Endothelial cell (in vitro differentiated cells): Measurements from ENCODE around the gene DOCK1. TPM values are rescaled to one million over a fixed set of nuclear protein-coding genes. Genes with fewer than 3 reads are reported as not detected.
A peak's percentile ranks its signal among the peaks of the same experiment; 100 is the strongest.

ENCODE experiments used
- DNase-seq: peaks from one replicate; pipeline ENCODE4 v3.0.0; 2021; ENCODE audit warnings: low spot score
- H3K27ac Mint-ChIP-seq: one replicate; pipeline ENCODE4 v1.8.0; 2021; ENCODE audit warnings: mixed read lengths, inconsistent platforms; ENCODE audit not compliant: unreplicated experiment
- H3K27me3 Mint-ChIP-seq: one replicate; pipeline ENCODE4 v1.8.0; 2021; ENCODE audit warnings: mild to moderate bottlenecking, moderate library complexity, mixed read lengths, inconsistent platforms; ENCODE audit not compliant: unreplicated experiment
- H3K36me3 Mint-ChIP-seq: one replicate; pipeline ENCODE4 v1.8.0; 2021; ENCODE audit warnings: mild to moderate bottlenecking, low read depth, mixed read lengths, inconsistent platforms; ENCODE audit not compliant: unreplicated experiment
- H3K4me1 Mint-ChIP-seq: one replicate; pipeline ENCODE4 v1.8.0; 2021; ENCODE audit warnings: mild to moderate bottlenecking, mixed read lengths, inconsistent platforms; ENCODE audit not compliant: unreplicated experiment
- H3K4me3 Mint-ChIP-seq: one replicate; pipeline ENCODE4 v1.8.0; 2021; ENCODE audit warnings: mild to moderate bottlenecking, mixed read lengths, inconsistent platforms; ENCODE audit not compliant: unreplicated experiment
- H3K9me3 Mint-ChIP-seq: one replicate; pipeline ENCODE4 v1.8.0; 2021; ENCODE audit warnings: mixed read lengths, inconsistent platforms; ENCODE audit not compliant: unreplicated experiment
- total RNA-seq: library from RNA; stranded (reverse); fragmentation: NEBNext Ultra II Directional; extraction: Animal tissue kit (Norgen Biotek cat#: 25700); gene quantifications from one replicate; pipeline ENCODE4 v1.2.1, GENCODE V29; 2021; ENCODE audit not compliant: unreplicated experiment
- TF ChIP-seq, protein P1 (sequence below): fragments of 200-600 bp; sonication (generic); IDR thresholded peaks from one replicate; pipeline ENCODE4 v1.5.0; 2021; ENCODE audit warnings: antibody characterized with exemption; ENCODE audit not compliant: unreplicated experiment

DOCK1 gene
- total RNA-seq, 1 donor from 2014 or later = 116 TPM

DNA sequence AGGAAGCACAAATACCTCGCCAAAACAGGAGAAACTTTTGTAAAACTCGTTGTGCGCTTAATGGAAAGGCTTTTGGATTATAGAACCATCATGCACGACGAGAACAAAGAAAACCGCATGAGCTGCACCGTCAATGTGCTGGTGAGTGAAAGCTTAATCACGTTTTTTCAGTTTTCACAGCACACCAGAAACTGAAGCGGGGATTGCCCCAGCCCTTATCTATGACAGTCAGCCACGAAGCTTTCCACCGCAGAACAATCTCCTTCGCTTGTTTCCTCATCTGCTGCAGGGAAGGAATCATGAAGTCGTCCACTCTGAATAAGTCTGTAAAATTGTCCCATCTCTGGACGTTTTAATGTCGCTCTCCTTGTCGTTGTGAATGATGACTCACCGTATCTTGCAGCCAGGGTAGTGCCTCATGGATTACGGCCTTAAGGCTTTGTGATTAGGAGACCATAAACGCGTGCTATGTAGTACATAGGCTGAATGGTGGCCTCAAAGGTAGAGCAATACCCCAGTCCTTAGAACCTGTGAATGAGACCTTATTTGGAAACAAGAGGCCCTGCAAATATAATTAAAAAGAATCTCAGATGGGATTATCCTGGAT is 468.9 kb downstream of the DOCK1 start:
- Mint-ChIP-seq H3K27me3 (no peaks in the 10 kb centered on the region), H3K4me3 (no peak overlapping the region), H3K27ac (no peak overlapping the region), H3K36me3 (peaks cover 42% of the 10 kb centered on the region), H3K4me1 (peaks cover 11% of the 10 kb centered on the region), H3K9me3 (no peaks in the 10 kb centered on the region)
- DNase-seq = no peak
- TF ChIP-seq, protein P1, sequence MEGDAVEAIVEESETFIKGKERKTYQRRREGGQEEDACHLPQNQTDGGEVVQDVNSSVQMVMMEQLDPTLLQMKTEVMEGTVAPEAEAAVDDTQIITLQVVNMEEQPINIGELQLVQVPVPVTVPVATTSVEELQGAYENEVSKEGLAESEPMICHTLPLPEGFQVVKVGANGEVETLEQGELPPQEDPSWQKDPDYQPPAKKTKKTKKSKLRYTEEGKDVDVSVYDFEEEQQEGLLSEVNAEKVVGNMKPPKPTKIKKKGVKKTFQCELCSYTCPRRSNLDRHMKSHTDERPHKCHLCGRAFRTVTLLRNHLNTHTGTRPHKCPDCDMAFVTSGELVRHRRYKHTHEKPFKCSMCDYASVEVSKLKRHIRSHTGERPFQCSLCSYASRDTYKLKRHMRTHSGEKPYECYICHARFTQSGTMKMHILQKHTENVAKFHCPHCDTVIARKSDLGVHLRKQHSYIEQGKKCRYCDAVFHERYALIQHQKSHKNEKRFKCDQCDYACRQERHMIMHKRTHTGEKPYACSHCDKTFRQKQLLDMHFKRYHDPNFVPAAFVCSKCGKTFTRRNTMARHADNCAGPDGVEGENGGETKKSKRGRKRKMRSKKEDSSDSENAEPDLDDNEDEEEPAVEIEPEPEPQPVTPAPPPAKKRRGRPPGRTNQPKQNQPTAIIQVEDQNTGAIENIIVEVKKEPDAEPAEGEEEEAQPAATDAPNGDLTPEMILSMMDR = no peak

DNA sequence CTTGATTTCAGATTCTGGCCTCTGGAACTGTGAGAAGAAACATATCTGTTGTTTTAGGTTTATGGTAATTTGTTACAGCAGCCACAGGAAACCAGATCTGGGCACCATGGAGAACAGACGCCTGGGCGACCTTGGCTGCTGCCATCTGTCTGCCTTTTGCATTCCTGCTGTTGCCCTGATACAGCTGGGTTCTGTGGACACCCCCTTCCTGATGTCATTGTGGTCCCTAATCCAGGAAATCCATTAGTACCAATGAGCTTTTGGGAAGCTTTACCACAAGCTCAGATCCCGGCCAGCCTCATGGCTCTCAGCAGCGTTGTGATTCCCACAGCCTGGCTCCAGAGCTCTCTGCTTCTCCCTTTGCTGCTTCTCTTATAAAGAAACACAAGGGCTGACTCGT is 469.7 kb downstream of the DOCK1 start:
- Mint-ChIP-seq H3K9me3 (no peaks in the 10 kb centered on the region), H3K27me3 (no peaks in the 10 kb centered on the region), H3K4me1 (peaks cover 11% of the 10 kb centered on the region), H3K27ac (no peak overlapping the region), H3K36me3 (peaks cover 37% of the 10 kb centered on the region), H3K4me3 (no peak overlapping the region)
- no peak for DNase-seq
- TF ChIP-seq, protein P1 = no peak

DNA sequence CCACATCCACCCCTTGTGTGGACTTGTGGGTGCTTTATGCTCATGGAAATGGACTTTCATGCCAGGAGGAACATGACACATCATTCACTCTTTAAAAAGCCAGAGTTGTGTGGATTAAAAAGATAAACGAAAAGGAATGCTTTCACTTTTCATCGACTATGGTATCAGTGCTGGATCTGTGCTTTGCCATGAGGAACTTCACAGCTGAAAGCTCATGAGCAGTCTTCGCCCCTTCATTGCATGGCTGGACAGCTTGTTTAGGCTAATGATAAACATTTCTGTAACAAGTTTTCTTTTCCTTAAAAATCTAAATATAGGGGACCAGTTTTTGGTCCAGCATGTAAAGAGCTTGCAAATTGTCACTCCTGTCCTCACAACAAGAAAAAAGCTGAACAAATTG is 470.2 kb downstream of the DOCK1 start:
- H3K9me3 Mint-ChIP-seq = no peaks in the 10 kb centered on the region
- H3K27me3 Mint-ChIP-seq = no peaks in the 10 kb centered on the region
- TF ChIP-seq, protein P1 = no peak
- DNase-seq = no peak
- peak overlapping the region; percentile 44 for H3K4me3 Mint-ChIP-seq
- peaks cover 37% of the 10 kb centered on the region for H3K36me3 Mint-ChIP-seq
- no peak overlapping the region for H3K27ac Mint-ChIP-seq
- H3K4me1 Mint-ChIP-seq = peaks cover 11% of the 10 kb centered on the region

DNA sequence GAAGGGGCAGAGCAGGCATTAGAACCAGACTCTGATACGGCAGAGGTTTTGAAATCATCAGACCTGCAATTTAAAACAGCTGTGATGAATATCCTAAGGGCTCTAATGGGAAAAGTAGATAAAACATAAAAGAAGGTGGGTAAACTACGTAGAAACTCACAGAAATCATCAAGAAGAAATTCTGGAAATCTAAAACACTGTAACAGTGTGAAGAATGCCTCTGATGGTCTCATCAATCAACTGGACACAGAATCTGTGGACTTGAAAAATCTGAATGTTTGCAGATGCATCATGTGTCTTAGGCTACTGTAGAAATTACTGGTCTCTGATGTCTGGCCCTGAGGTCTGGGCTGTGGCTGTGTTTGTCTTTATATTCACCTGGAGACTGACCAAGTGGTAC is 470.8 kb downstream of the DOCK1 start:
- Mint-ChIP-seq H3K27ac (no peak overlapping the region), H3K36me3 (peaks cover 33% of the 10 kb centered on the region), H3K9me3 (no peaks in the 10 kb centered on the region), H3K27me3 (no peaks in the 10 kb centered on the region), H3K4me3 (peak overlapping the region; percentile 16), H3K4me1 (peaks cover 11% of the 10 kb centered on the region)
- TF ChIP-seq, protein P1 = no peak
- DNase-seq = no peak

DNA sequence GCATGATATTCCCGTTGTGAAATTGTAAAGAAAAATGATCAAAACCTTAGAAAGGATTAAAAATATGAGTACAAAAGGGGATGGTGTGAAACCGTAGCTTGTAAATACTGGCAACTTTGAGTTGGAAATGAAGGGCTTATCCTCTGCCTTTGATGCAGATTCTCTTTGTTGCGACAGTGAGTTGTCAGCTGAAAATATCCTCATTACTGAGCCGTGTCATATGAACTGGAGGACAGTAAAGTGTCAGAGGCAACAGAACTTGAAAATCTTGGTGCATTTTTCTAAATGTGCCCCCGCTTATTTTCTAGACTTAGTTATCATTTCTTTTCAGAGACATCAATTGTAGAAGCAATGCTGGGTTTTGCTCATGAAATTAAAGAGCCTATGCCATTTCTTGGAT is 473.4 kb downstream of the DOCK1 start:
- Mint-ChIP-seq H3K36me3 (peaks cover 24% of the 10 kb centered on the region), H3K9me3 (no peaks in the 10 kb centered on the region), H3K27ac (no peak overlapping the region), H3K4me1 (peaks cover 6% of the 10 kb centered on the region), H3K4me3 (no peak overlapping the region), H3K27me3 (no peaks in the 10 kb centered on the region)
- TF ChIP-seq, protein P1 = no peak
- no peak for DNase-seq
